PC-9 (cell line): Measurements from ENCODE around the gene TRAPPC3.

Experiments
- EZH2 ChIP-seq: fragments of 200-600 bp; sonication (generic); IDR thresholded peaks from 2 replicates; pipeline ENCODE4 v1.8.0; 2017; ENCODE audit warnings: antibody characterized with exemption, low read depth
- TF ChIP-seq, protein P1 (sequence below): fragments of 200-600 bp; sonication (generic); conservative IDR thresholded peaks from 2 replicates; pipeline ENCODE4 v1.6.1; 2017; ENCODE audit warnings: mixed run types, antibody characterized with exemption, mild to moderate bottlenecking, moderate library complexity

DNA sequence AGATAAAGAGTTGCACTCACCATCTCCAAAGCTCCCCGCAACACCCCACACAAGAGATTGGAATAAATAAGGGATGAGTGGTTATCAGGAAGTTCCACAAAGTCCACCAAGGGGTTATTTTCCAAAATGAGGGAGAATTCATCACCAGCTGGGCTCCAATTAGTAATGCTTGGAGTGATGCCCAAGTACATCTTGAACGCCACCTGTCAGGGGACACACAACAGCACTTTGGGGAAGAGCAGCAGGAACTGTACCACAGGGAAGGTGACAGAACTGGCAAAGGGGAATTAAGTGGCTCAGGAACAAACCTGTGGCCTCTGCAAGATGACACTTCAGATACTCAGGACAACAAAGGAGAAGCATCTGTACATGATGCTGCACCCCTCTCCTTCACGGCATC is 11.5 kb downstream of the TRAPPC3 start:
- TF ChIP-seq EZH2, result no peak
- TF ChIP-seq, protein P1, sequence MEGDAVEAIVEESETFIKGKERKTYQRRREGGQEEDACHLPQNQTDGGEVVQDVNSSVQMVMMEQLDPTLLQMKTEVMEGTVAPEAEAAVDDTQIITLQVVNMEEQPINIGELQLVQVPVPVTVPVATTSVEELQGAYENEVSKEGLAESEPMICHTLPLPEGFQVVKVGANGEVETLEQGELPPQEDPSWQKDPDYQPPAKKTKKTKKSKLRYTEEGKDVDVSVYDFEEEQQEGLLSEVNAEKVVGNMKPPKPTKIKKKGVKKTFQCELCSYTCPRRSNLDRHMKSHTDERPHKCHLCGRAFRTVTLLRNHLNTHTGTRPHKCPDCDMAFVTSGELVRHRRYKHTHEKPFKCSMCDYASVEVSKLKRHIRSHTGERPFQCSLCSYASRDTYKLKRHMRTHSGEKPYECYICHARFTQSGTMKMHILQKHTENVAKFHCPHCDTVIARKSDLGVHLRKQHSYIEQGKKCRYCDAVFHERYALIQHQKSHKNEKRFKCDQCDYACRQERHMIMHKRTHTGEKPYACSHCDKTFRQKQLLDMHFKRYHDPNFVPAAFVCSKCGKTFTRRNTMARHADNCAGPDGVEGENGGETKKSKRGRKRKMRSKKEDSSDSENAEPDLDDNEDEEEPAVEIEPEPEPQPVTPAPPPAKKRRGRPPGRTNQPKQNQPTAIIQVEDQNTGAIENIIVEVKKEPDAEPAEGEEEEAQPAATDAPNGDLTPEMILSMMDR, result no peak
